ENCODE data around the gene TBX4.

GRCh38 chr17:61470530-61471136 is 18.4 kb downstream of the TBX4 start:
- TF ChIP-seq CTCF (conservative IDR thresholded peaks at IDR 0.05) (no peak), EZH2 (IDR thresholded peaks at IDR 0.05; ENCODE audit: low read depth) (no peak)

Measured in PC-9 (cell line).